Measurements from ENCODE around the gene FCSK.
"Not testable (repeated sequence)": the region's sequence is repeated elsewhere in the genome, so short reads cannot be mapped to it uniquely, and the experiment has no call there.

GRCh38 chr16:70406104-70406503, 48.3 kb upstream of the FCSK start:
- not testable (repeated sequence) for TF ChIP-seq CTCF, POLR2A (IDR thresholded peaks at IDR 0.05)
